GM12873 (cell line): ENCODE data around the gene LTV1.

Experiments used
- CTCF ChIP-seq: IDR thresholded peaks from 2 replicates; pipeline ENCODE4 v1.5.1; 2012; ENCODE audit warnings: low read depth, mild to moderate bottlenecking, moderate library complexity, low read length, control low read depth; ENCODE audit not compliant: insufficient read depth; ENCODE audit errors: missing control alignments

Gene LTV1

GRCh38 chr6:143896126-143896860 lies 53.2 kb downstream of the LTV1 start:
- no peak for TF ChIP-seq CTCF

- no peak for TF ChIP-seq CTCF
Observed at GRCh38 chr6:143900358-143900757, 57.2 kb downstream of the LTV1 start.

- TF ChIP-seq CTCF = no peak
Observed at GRCh38 chr6:143901885-143902750, 59.0 kb downstream of the LTV1 start.

GRCh38 chr6:143902827-143903226 lies 59.7 kb downstream of the LTV1 start:
- TF ChIP-seq CTCF = no peak

GRCh38 chr6:143911028-143911427 lies 67.9 kb downstream of the LTV1 start:
- TF ChIP-seq CTCF = no peak

GRCh38 chr6:143912671-143913070 lies 69.5 kb downstream of the LTV1 start:
- no peak for TF ChIP-seq CTCF
